ENCODE results near the gene ELAPOR2.

Gene ELAPOR2

DNA sequence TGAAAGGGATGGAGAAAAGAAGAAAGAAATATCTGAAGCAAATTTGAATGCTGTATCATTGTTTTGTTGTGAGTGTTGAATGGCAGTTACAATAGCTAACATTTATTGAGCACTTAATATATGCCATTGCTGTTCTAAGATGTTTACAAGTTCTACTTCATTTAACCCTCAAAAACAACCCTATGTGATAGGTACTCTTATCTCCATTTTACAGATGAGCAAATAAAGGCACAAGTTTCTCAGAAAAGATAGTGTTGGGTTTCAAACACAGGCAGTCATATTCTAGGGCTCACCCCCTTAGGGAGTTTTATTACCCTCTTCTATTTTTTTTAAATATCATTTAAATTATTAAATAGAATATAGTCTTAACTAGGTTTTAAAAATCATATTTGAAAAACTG lies 8.3 kb upstream of the ELAPOR2 start:
- no peak for DNase-seq (ENCODE audit: low spot score)
- TF ChIP-seq, protein P1, sequence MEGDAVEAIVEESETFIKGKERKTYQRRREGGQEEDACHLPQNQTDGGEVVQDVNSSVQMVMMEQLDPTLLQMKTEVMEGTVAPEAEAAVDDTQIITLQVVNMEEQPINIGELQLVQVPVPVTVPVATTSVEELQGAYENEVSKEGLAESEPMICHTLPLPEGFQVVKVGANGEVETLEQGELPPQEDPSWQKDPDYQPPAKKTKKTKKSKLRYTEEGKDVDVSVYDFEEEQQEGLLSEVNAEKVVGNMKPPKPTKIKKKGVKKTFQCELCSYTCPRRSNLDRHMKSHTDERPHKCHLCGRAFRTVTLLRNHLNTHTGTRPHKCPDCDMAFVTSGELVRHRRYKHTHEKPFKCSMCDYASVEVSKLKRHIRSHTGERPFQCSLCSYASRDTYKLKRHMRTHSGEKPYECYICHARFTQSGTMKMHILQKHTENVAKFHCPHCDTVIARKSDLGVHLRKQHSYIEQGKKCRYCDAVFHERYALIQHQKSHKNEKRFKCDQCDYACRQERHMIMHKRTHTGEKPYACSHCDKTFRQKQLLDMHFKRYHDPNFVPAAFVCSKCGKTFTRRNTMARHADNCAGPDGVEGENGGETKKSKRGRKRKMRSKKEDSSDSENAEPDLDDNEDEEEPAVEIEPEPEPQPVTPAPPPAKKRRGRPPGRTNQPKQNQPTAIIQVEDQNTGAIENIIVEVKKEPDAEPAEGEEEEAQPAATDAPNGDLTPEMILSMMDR (IDR thresholded peaks at IDR 0.05; ENCODE audit: borderline replicate concordance, control extremely low read depth, extremely low read depth, insufficient read depth, missing control alignments) = no peak
- in situ Hi-C loops (cut with MboI; ENCODE audit: low sequenced_read_pairs, unreplicated experiment) = no loop called here

DNA sequence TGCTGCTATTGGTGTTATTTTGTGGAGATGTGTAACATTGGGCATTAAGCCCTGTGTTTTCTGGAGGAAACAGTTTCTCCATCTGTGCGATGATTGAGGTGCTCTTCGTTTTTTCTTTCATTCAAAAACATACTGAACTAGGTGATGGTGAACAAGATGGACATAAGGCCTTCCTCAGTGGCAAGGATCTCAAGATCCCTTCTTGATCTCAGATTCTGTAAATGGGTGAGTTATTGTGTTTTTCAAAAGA lies 759 bp upstream of the ELAPOR2 start:
- DNase-seq (ENCODE audit: low spot score) = no peak
- TF ChIP-seq, protein P1 (IDR thresholded peaks at IDR 0.05; ENCODE audit: borderline replicate concordance, control extremely low read depth, extremely low read depth, insufficient read depth, missing control alignments) = no peak
- in situ Hi-C loops (cut with MboI; ENCODE audit: low sequenced_read_pairs, unreplicated experiment) = no loop called here

- TF ChIP-seq, protein P1 (IDR thresholded peaks at IDR 0.05; ENCODE audit: borderline replicate concordance, control extremely low read depth, extremely low read depth, insufficient read depth, missing control alignments) = no peak
- DNase-seq (ENCODE audit: low spot score) = no peak
- in situ Hi-C loops (cut with MboI; ENCODE audit: low sequenced_read_pairs, unreplicated experiment) = no loop called here
These were observed 520 bp downstream of the ELAPOR2 start for GRCh38 chr7:87058744-87059524.

DNA sequence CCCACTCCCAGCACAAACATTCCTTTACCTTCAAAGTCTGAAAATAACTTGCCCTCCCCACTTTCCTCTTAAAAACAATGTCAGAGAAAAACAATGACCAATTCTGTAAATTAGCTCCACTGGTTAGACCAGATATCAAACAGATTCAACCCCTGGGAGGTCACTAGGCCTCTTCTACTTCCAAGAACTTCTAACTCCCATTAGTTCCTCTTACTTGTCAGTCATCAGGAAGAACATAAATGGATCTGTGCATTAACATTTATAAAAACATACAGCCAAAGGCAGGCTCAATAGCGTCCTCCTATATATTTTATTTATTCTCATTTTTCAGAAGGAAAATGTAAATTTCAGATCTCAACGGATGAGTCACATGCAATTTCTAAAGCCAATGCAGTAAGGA lies 2.2 kb downstream of the ELAPOR2 start:
- DNase-seq (ENCODE audit: low spot score) = no peak
- TF ChIP-seq, protein P1 (IDR thresholded peaks at IDR 0.05; ENCODE audit: borderline replicate concordance, control extremely low read depth, extremely low read depth, insufficient read depth, missing control alignments) = no peak
- in situ Hi-C loops (cut with MboI; ENCODE audit: low sequenced_read_pairs, unreplicated experiment) = no loop called here

DNA sequence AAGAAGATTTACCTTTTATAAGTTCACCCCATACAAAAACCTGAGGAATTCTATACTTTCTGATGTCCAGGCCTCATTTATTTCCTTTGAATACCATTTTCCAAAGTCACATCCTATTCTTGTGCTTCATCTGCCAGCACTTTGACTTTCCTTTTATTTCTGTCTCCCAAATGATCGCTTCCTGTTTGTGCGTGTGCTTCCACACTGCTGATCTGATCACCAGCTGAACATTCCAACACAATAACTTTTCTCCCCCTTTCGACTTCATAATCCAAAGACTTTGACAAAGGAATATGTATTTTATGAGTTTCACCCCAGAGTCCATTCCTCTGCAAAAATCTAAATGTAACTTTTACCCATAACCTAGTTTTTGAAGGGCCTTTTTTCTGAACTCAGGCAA lies 3.1 kb downstream of the ELAPOR2 start:
- in situ Hi-C loops (cut with MboI; ENCODE audit: low sequenced_read_pairs, unreplicated experiment) = no loop called here
- TF ChIP-seq, protein P1 (IDR thresholded peaks at IDR 0.05; ENCODE audit: borderline replicate concordance, control extremely low read depth, extremely low read depth, insufficient read depth, missing control alignments) = no peak
- no peak for DNase-seq (ENCODE audit: low spot score)

- TF ChIP-seq, protein P1 (IDR thresholded peaks at IDR 0.05; ENCODE audit: borderline replicate concordance, control extremely low read depth, extremely low read depth, insufficient read depth, missing control alignments) = no peak
- in situ Hi-C loops (cut with MboI; ENCODE audit: low sequenced_read_pairs, unreplicated experiment) = no loop called here
- no peak for DNase-seq (ENCODE audit: low spot score)
These were observed 10.6 kb downstream of the ELAPOR2 start for GRCh38 chr7:87048839-87049238.
